Peyer's patch (tissue), 4 donors: ENCODE data around the gene SQSTM1.

Experiments used
- CTCF ChIP-seq, 6 experiments: fragments of 450-650 bp in 4 of 6; fragments of 200-600 bp in 2 of 6; sonication (generic) in 1 of 6; IDR thresholded peaks; one replicate each; pipeline ENCODE4 v1.5.1; 2017 to 2019; ENCODE audit warnings: antibody characterized with exemption in 6 of 6, mild to moderate bottlenecking in 3 of 6, moderate library complexity in 1 of 6
- POLR2A ChIP-seq, 2 donors: fragments of 450-650 bp; IDR thresholded peaks; one replicate each; pipeline ENCODE4 v1.5.1; 2017; ENCODE audit warnings: antibody characterized with exemption in 2 of 2, mild to moderate bottlenecking in 2 of 2, moderate library complexity in 2 of 2

GRCh38 chr5:179818746-179819295, 1.9 kb upstream of the SQSTM1 start:
- no peak for TF ChIP-seq CTCF (IDR thresholded peaks at IDR 0.05)
- peak; percentile 10 to 72 for TF ChIP-seq POLR2A (IDR thresholded peaks at IDR 0.05)
